NCI-H510A (cell line): Measurements from ENCODE around the gene ACTN1.
A peak's percentile ranks its signal among the peaks of the same experiment; 100 is the strongest.

Source experiments
- DNase-seq: peaks from one replicate; lab custom pipeline; 2025; lab: John Stamatoyannopoulos, UW

Gene ACTN1

GRCh38 chr14:68916358-68916941 lies 62.7 kb downstream of the ACTN1 start:
- DNase-seq = no peak

GRCh38 chr14:68913516-68913915 lies 65.6 kb downstream of the ACTN1 start:
- no peak for DNase-seq

- peak; percentile 24 for DNase-seq
These were observed 67.4 kb downstream of the ACTN1 start for GRCh38 chr14:68911594-68912227.

- no peak for DNase-seq
These were observed 68.6 kb downstream of the ACTN1 start for GRCh38 chr14:68910540-68910939.

GRCh38 chr14:68908803-68909202 lies 70.3 kb downstream of the ACTN1 start:
- DNase-seq = no peak

- no peak for DNase-seq
These were observed 70.9 kb downstream of the ACTN1 start for GRCh38 chr14:68908201-68908600.

- no peak for DNase-seq
These were observed 72.7 kb downstream of the ACTN1 start for GRCh38 chr14:68906439-68906838.

GRCh38 chr14:68905107-68905895 lies 73.8 kb downstream of the ACTN1 start:
- DNase-seq = no peak

GRCh38 chr14:68902357-68902756 lies 76.7 kb downstream of the ACTN1 start:
- no peak for DNase-seq

- no peak for DNase-seq
These were observed 80.0 kb downstream of the ACTN1 start for GRCh38 chr14:68899033-68899603.

- no peak for DNase-seq
These were observed 80.7 kb downstream of the ACTN1 start for GRCh38 chr14:68898248-68899032.

- no peak for DNase-seq
These were observed 81.4 kb downstream of the ACTN1 start for GRCh38 chr14:68897559-68898155.

- no peak for DNase-seq
These were observed 83.0 kb downstream of the ACTN1 start for GRCh38 chr14:68896132-68896531.

- DNase-seq = no peak
These were observed 84.0 kb downstream of the ACTN1 start for GRCh38 chr14:68894802-68895703.

GRCh38 chr14:68894123-68894522 lies 85.0 kb downstream of the ACTN1 start:
- no peak for DNase-seq

GRCh38 chr14:68893566-68893965 lies 85.5 kb downstream of the ACTN1 start:
- no peak for DNase-seq

GRCh38 chr14:68892961-68893360 lies 86.1 kb downstream of the ACTN1 start:
- no peak for DNase-seq

GRCh38 chr14:68891851-68892660 lies 87.0 kb downstream of the ACTN1 start:
- no peak for DNase-seq

- DNase-seq = no peak
These were observed 88.8 kb downstream of the ACTN1 start for GRCh38 chr14:68890173-68890931.
